Uterus (tissue), 2 donors: ENCODE data around the gene OR9I1.

Experiments
- CTCF ChIP-seq, 4 experiments: fragments of 200-600 bp in 2 of 4; fragments of 450-650 bp in 2 of 4; sonication (generic) in 2 of 4; IDR thresholded peaks; one replicate each; pipeline ENCODE4 v1.5.1; 2016 to 2019; ENCODE audit warnings: antibody characterized with exemption in 4 of 4, mild to moderate bottlenecking in 2 of 4, moderate library complexity in 1 of 4
- POLR2A ChIP-seq, 2 donors: fragments of 450-650 bp; IDR thresholded peaks; one replicate each; pipeline ENCODE4 v1.6.1; 2016; ENCODE audit warnings: antibody characterized with exemption in 2 of 2, mild to moderate bottlenecking in 1 of 2, moderate library complexity in 1 of 2

GRCh38 chr11:58067685-58068084 lies 57.6 kb downstream of the OR9I1 start:
- TF ChIP-seq CTCF (IDR thresholded peaks at IDR 0.05): no peak
- TF ChIP-seq POLR2A (IDR thresholded peaks at IDR 0.05): no peak
